Measurements from ENCODE around the gene NPHP4.
"Not testable (repeated sequence)": the region's sequence is repeated elsewhere in the genome, so short reads cannot be mapped to it uniquely, and the experiment has no call there.

Gene NPHP4

DNA sequence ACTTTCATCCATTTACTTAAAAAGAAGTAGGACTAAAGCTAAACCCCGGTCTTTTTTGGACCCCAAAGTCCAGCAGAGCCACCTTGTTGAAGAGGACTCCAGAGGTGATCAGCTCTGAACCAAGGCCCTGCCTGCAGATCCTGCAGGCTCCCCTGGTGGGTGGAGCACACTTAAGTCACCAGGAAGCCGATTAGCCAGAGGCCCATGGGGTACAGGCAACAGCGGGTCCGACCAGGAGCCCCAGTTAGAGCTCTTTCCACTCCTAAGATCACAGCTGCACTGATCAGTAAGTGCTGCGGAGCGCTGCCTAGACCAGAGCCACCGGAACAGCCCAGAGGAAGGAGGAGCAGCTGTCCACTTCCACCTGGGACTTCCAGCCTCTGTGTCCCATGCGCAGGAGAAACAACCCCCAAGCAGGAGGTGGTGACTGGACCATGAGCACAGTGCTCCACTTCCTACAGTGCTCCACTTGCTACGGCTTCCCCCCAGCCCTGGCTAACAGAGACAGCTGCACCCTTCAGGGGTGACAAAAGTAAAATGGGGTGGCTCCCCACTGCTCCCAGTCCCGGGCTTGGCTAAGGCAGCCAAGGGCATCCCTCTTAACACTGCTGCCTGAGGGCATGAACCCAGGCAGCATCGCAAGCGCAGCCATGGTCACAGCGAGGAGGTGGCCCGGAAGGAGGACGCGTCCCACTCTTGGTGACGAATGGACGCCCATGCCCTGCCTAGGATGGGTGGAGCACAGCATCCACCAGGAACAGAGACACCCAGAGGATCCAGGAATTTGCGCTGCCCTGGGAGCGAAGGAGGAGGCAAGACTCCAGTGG is 58.0 kb downstream of the NPHP4 start:
- DNase-seq (ENCODE audit: low read depth): no peak

DNA sequence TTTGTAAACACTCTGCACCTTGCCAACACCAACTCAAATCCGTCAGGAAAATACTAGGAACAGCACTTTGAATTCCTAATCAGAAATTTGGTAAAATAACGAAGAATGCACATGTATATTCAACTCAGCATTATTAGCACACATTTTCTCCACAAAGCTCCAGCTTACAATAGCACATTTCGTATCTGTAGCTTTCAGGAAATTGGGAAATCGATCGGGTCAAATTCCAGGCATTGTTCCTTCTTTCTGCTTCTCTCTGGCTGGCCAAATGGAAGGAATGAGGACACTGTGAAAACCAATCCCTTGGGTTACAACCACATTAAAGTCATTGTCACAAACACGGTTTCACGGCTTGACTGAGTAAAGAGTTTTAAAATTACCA is 58.6 kb downstream of the NPHP4 start:
- no peak for DNase-seq (ENCODE audit: low read depth)

DNA sequence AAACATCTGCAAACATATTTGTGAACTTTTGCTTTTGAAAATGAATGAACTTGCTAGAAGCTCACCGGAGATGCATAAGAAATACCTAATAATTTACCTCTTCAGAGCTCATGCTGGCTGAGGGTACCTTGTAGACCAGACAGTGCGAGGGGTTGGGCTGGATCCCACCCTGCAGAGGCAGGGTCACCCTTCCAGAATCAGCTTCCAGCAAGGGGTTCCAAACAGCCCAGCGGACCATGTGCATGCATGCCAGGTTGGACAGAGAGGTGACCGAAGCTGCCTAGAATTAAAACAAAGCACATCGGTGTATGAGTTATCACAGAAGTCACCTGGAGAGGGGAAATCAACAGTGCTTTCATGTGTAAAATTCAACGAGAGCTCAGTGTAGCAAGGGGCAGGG is 59.2 kb downstream of the NPHP4 start:
- no peak for DNase-seq (ENCODE audit: low read depth)

DNA sequence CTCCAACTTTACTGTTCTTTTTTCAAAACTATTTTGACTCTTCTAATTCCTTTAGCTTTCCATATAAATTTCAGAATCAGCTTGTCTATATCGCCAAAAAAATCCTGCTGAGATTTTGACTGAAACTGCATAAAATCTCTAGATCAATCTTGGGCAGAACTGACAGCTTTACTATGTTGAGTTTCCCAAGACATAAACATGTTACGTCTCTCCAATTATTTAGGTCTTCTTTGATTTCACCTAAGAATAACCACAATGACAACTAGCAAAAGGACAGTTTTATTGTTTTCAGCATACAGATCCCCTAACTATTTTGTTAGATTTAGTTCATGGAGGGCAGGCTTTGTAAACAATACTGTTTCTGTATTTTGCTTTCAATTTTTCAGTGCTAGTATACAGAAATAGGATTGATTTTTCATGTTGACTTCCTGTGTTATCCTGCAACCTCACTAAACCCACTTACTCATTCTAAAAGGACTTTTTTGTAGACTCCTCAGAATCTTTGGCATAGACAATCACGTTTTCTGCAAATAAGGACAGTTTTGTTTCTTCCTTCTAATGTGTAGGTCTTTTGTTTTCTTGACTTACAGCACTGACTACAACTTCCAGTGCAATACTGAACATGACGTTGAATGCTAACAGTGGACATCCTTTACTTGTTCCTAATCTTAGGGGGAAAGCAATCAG is 63.4 kb downstream of the NPHP4 start:
- DNase-seq (ENCODE audit: low read depth): no peak

DNA sequence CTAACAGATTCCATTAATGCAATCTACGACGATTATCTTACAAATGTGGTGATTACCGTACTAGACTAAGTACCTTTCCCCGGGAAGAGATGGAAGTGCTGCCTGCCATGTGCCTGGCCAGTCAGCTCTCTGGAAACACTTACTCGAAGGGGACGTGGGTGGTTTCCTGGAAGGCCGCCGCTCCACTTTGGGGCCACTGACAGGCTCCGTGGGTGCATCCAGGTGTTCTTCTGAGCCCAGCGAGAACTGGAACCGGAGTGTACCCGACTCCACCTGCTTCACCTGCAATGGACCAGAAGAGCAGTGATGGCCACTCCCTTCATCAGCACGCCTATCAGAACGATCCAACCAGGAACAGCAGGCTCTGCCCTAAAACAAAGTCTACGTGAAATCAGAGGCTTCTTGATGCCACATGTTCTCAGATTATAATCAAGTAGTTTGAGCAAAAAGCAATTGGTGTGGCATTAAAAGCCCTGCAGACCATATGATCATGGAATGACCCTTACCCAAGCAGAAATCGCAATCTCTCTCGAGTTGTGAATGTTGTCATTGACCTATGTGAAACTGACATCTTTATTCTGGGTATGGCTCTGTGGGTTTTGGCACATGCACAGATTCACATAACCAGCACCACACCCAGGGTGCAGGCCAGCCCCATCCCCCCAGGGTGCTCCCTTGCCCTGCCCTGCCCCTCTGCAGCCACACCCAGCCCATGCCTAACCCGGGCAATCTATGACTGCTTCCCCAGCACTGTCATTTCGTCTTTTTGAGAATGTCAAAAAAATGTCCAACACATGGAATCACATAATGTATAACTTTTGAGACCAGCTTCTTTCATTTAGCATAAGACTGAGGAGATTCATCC is 64.5 kb downstream of the NPHP4 start:
- DNase-seq (ENCODE audit: low read depth): no peak

DNA sequence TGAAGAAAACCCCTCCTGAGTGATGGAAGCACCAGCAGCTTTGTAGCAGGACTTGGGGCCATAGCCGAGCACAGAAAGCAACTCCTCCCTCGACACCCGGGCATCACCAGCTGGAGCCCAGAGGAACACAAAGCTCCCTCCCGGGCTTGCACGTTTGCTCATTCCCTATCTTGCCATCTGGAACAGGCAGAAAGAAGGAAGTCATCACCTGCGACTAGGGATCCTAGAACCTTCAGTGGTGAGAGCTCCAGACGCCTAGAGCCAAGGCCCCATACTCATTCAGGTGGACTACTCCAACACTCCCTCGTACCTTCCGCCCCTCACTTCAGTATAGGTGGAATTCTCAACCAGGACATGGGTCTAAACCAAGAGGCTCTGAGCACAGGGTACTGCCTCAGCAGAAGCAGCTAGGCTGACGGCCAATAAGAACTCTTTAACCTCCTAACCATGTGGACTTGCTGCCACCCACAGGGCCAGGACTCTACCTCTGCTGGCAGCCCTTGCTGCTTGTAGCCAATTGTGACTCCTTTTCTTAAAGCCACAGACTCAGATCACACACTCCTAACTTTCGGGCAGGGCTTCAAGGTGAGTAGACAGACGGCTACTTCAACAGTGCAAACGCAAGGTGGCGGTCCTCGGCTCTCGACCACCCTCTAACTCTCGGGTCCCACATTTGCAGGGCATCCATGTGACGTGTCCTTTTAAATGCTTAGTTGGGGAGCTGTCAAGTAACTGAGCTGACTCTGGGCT is 65.4 kb downstream of the NPHP4 start:
- no peak for DNase-seq (ENCODE audit: low read depth)

DNA sequence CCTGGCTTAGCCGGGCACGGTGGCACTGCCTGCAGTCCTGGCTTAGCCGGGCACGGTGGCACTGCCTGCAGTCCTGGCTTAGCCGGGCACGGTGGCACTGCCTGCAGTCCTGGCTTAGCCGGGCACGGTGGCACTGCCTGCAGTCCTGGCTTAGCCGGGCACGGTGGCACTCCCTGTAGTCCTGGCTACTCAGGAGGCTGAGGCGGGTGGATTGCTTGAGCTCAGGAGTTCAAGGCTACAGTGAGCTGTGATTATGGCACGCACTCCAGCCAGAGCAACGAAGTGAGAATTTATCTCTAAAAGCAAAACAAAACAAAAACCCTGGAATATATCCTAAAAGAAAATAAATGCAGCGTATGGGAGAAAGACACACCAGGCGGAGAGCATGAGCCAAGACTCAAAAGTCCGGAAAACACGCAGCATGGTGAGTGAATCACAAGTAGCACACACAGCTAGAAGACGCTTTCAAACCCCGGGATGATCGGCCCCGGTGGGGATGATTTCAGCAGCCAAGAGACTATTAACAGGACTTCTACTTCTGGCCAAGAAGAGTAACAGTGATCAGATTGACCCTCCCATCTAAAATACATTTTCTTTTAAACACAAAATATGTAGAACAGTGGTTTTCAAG is 69.4 kb downstream of the NPHP4 start:
- not testable (repeated sequence) for DNase-seq (ENCODE audit: low read depth)

DNA sequence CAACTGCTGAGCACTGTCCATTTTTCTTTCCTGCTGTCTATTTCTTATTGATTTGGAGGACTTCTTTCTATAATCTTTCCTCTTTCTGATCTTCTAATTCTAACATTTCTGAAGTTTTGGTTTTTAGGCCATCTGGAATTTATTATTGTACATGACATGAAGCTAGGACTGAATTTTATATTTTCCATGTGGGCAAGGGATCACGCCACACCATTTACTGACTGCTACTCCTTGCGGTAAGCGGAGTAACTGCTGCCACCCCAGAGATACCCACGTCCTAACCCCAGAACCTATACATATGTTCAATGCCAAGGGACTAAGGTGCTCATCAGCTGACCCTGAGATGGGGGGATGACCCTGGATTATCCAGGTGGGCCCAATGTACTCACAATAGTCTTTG is 70.6 kb downstream of the NPHP4 start:
- no peak for DNase-seq (ENCODE audit: low read depth)

DNA sequence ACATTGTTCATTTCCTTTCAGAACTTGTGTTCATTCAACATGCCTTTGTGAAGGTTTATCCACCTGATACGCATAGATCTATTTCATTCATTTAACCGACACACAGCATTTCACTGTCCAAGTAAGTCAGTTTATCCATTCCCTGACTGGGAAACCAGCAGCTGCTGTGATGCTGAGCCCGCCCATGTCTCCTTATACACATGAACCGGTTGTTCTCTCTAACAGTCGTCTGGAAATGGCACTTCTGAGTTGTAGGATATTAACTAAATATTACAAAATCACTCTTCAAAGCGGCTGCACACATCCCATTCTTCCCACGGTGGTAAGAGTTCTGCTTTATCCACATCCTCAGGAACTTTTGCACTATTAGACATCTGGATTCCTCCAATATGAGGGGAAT is 71.1 kb downstream of the NPHP4 start:
- no peak for DNase-seq (ENCODE audit: low read depth)

DNA sequence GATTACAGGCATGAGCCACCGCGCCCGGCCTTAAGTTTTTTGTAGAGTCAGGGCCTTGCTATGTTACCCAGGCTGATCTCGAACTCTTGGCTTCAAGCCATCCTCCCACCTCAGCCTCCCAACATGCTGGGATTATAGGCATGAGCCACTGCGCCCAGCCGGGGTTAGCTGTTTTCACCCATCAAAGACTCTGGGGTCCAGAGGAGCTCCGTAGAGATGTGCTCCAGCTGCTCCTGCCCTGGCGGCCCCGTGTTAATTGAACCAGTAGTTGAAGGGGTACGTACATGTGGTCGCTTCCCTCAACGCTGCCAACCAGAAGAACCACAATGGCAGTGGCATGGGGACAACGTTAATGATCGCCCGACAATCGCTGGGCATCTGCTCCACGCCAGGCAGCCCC is 72.0 kb downstream of the NPHP4 start:
- no peak for DNase-seq (ENCODE audit: low read depth)

DNA sequence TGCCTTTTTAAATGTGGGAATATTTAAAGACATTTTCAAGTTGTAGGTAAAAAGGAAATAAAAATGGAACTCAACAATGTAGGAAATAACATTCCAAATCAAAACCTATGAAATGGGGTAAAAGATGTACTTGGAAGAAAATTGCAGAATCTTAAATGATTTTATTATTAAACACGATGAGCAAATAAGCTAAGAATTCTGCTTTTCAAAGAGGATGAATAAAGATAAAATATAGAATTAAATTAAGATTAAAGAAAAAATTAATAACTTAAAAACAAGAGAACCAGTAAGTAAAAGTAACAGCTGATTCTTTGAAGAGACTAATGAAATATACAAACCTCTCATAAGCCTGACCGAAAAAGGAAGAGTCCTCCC is 74.0 kb downstream of the NPHP4 start:
- no peak for DNase-seq (ENCODE audit: low read depth)

DNA sequence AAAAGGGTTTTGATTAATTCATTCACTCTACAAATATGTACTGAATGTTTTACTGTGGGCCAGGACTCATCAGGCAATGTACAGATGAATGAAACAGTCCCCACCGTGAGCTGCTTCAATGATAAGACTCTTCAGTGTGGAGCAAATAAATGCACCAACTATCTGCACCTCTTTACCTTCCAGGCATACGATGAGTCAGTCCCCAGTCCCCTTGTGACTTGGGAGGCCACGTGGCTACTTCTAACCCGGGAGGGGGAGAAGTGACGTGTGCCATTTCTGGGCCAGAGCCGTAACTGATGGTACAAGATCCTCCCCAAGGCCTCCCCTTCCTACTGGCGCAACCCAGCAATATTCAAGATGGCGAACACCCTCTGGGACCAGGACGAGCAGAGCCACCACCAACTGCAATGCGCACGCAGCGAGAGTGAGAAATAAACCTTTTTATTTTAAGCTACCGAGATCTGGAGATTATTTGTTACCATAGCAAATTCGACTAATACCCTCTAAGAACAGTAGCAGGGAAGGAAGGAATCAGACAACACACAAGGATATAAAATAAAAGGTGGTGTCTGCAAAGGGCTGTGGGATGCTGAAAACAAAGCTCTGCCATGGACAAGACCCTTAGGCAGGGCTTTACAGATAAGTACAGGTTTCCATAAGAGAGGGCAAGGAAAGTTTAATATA is 74.5 kb downstream of the NPHP4 start:
- no peak for DNase-seq (ENCODE audit: low read depth)

DNA sequence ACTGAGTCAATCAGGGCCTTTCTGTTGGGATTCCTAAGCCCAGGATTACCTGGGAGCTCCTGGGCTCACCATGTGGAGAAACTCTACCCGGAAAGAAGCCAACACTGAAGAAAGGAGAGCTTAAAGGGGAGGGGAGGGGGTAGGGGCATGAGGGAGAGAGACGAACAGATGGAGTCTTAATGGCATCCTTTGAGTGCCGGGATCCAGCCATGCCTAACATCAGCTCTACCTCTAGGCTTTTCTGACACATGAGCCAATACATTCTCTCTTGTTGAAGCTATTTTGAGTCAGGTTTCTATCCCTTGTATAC is 75.0 kb downstream of the NPHP4 start:
- DNase-seq (ENCODE audit: low read depth): no peak

DNA sequence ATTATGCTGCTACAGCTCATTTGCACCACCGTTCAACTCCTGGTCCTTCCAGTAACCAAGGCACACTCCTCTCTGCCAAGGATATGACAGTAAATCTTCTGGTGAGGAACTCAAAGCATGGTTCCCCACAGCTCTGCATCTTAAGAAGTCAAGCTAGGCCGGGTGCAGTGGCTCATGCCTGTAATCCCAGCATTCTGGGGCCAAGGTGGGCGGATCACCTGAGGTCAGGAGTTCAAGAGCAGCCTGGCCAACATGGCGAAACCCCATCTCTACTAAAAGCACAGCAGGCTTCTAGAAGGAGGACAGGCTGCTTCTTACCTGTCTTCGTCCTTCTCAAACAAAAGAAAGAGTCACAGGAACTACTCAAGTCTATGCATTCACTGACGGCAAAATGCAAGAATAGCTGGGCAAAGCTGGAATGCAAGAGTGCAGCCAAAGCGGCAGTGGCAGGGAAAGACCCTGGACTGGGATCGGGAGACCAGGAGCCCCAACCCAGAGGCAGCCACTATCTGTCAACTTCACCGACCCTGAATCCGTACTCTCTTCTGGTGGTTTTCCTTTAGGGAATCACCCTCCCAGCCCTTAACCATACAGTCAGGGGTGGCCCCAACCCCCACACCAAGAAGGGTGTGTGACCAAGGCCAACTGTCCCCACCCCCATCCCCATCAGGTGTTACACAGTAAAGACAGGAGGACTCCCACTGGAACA is 75.5 kb downstream of the NPHP4 start:
- DNase-seq (ENCODE audit: low read depth): no peak

DNA sequence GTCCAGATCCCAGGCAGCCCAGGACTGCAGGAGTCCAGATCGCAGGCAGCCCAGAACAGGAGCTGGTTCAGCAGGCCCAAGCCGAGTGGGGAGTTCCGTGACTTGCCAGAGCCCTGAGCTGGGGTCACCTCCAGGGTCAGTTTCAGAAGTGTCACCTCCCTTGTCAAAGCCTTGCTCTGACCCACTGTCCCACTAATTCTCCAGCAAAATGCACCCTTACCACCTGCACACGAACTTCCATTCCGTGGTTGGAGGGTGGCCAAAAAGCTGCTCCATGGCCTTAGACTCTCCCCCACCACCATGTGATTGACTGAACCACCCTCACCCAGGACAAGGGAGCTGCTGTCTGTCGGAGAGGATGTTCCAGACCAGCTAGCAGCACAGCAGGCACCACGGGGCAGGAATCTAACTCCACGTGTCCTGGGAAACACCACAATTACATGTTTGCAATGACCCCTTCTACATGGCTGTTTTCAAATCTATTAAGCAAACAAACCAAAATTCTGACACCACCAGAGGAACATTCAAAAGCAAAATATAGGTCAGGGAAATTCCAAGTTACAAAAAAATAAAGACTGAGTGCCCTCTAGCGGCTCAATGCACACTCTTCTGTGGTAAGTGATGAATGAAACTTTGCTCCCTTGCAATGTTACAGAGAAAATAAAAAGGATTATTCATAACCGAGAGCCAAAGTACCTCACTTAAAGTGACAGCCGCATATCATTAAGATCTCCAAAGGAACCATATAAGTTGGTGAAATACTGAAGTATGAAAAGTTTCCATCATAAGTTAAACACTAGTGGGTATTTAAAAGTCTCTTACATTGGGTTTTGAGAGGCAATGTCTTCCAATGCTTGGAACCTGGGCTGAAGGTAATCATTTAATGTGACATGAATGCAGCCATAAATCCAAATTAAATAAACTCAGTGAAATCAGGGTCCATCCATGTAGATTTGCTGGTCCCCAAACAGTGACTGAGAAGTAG is 76.3 kb downstream of the NPHP4 start:
- no peak for DNase-seq (ENCODE audit: low read depth)

DNA sequence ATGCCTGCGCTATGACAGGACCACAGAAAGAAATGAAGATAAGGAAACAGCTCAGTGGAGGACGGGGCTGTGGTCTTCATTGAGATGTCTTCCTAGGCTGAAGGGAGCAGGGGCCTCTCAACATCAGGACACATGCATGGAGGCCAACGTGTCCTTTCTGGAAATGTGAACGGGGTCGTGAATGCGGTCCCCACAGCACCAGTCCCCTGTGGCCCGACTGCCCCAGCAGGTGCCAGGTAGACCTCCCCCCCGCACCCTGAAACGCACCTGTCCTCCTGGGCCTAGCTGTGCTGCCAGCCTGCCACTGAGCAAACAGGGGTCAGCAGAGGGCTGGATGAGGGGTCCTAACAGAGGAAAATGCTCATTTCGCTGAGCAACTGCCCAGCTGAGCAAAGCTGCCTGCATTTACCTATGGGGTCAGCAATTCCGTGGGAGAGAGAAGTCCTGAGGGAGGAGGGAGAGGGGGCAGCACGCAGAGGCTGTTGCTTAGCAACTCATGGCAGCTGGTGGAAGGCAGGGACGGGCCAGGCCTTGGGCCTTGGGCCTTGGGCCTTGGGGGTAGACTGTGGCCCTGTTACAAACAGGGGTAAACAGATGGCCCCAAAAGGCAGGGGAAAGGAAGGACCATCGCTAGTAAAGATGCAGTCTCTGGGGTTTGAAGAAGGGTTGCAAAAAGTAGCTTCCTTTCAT is 77.4 kb downstream of the NPHP4 start:
- no peak for DNase-seq (ENCODE audit: low read depth)

DNA sequence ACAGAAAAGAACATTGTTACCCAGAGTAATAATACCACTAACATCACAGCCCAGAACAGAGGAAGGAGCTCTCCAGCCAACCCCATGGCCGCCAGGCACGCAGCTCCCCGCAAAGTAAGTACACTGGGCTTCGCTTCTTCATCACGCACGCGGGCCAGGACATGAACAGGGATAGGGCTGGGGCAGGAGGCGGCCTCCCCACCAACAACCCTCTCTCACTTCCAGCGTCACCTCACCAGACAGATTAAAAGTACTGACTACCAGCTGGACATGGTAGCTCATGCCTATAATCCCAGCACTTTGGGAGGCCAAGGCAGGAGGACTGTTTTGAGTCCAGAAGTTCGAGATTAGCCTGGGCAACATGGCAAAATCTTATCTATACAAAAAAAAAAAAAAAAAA is 78.3 kb downstream of the NPHP4 start:
- no peak for DNase-seq (ENCODE audit: low read depth)

DNA sequence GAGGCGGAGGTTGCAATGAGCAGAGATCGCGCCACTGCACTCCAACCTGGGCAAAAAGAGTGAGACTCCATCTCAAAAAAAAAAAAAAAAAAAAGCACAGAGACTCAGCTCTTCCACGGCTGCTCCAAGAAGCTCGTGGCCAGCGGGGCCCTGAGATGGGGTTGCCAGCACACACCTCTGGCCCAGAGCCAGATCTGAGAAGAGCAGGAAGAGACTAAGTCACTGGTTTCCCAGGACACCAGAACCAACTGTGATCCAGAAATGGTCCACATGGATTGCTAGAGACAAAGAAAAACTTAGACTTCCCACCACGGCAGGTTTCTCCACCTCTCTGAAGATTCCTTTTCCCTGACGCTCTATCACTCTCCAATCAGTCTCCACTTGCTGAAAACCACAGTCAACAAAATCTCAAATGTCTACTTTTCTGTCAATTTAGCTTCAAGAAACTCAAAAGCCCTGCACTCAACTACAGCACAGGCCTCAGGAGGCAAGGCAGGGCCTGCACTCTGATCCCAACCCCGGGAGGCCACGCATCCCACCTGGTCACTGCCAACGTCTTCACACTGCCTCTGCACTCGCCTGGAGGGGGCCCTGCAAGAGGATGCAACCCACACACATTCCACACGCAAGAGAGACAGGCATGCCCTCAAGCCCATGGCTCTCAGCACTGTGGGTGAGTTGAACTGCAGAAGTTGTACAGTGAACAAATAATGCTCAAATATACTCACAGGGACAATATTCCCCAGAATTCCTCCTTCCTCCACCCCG is 79.0 kb downstream of the NPHP4 start:
- DNase-seq (ENCODE audit: low read depth): no peak
